Dermis blood vessel endothelial cell (primary cell): Measurements from ENCODE around the gene DOCK3. TPM values are rescaled to one million over a fixed set of nuclear protein-coding genes. Genes with fewer than 3 reads are reported as not detected.
"Not testable (repeated sequence)": the region's sequence is repeated elsewhere in the genome, so short reads cannot be mapped to it uniquely, and the experiment has no call there.

Source experiments
- DNase-seq: peaks from one replicate; pipeline ENCODE4 v3.0.0; 2010
- total RNA-seq: library from RNA; depleted of rRNA; stranded (reverse); fragments of >200 nt; gene quantifications from 2 replicates; pipeline ENCODE4 v1.2.3, GENCODE V29; 2014

Gene DOCK3
- total RNA-seq, 1 donor from 2014 or later, result not detected

GRCh38 chr3:51264166-51264565, 589.4 kb downstream of the DOCK3 start:
- DNase-seq, result not testable (repeated sequence)

GRCh38 chr3:51268132-51268531, 593.4 kb downstream of the DOCK3 start:
- DNase-seq, result no peak

GRCh38 chr3:51269466-51269865, 594.7 kb downstream of the DOCK3 start:
- DNase-seq, result no peak

- DNase-seq, result no peak
Measured at GRCh38 chr3:51270559-51270958, 595.8 kb downstream of the DOCK3 start.

- DNase-seq, result no peak
Measured at GRCh38 chr3:51271172-51271571, 596.4 kb downstream of the DOCK3 start.

GRCh38 chr3:51274052-51274451, 599.3 kb downstream of the DOCK3 start:
- no peak for DNase-seq

GRCh38 chr3:51275111-51275805, 600.5 kb downstream of the DOCK3 start:
- no peak for DNase-seq

- DNase-seq, result no peak
Measured at GRCh38 chr3:51276046-51276445, 601.3 kb downstream of the DOCK3 start.

GRCh38 chr3:51279448-51279847, 604.7 kb downstream of the DOCK3 start:
- no peak for DNase-seq

- no peak for DNase-seq
Measured at GRCh38 chr3:51280176-51280575, 605.4 kb downstream of the DOCK3 start.

GRCh38 chr3:51282931-51283330, 608.2 kb downstream of the DOCK3 start:
- DNase-seq, result peak; percentile 4

- no peak for DNase-seq
Measured at GRCh38 chr3:51283421-51283820, 608.7 kb downstream of the DOCK3 start.

GRCh38 chr3:51295625-51296024, 620.9 kb downstream of the DOCK3 start:
- DNase-seq, result no peak

- no peak for DNase-seq
Measured at GRCh38 chr3:51297333-51297732, 622.6 kb downstream of the DOCK3 start.

GRCh38 chr3:51304230-51304629, 629.5 kb downstream of the DOCK3 start:
- no peak for DNase-seq

GRCh38 chr3:51306093-51306492, 631.4 kb downstream of the DOCK3 start:
- DNase-seq, result no peak

- no peak for DNase-seq
Measured at GRCh38 chr3:51307458-51307857, 632.7 kb downstream of the DOCK3 start.

GRCh38 chr3:51307945-51308607, 633.3 kb downstream of the DOCK3 start:
- DNase-seq, result not testable (repeated sequence)

- peak; percentile 40 for DNase-seq
Measured at GRCh38 chr3:51311055-51311454, 636.3 kb downstream of the DOCK3 start.

- no peak for DNase-seq
Measured at GRCh38 chr3:51328206-51328605, 653.5 kb downstream of the DOCK3 start.

GRCh38 chr3:51330046-51330445, 655.3 kb downstream of the DOCK3 start:
- DNase-seq, result no peak

GRCh38 chr3:51332156-51332555, 657.4 kb downstream of the DOCK3 start:
- DNase-seq, result no peak

GRCh38 chr3:51333021-51333420, 658.3 kb downstream of the DOCK3 start:
- DNase-seq, result no peak

- DNase-seq, result no peak
Measured at GRCh38 chr3:51336261-51336660, 661.5 kb downstream of the DOCK3 start.

- no peak for DNase-seq
Measured at GRCh38 chr3:51337666-51338065, 662.9 kb downstream of the DOCK3 start.
